Measurements from ENCODE around the gene FAF1. TPM values are rescaled to one million over a fixed set of nuclear protein-coding genes. Genes with fewer than 3 reads are reported as not detected.
"Not testable (repeated sequence)": the region's sequence is repeated elsewhere in the genome, so short reads cannot be mapped to it uniquely, and the experiment has no call there.

The FAF1 gene
- total RNA-seq, 1 donor from 2014 or later, result 52.7 TPM

DNA sequence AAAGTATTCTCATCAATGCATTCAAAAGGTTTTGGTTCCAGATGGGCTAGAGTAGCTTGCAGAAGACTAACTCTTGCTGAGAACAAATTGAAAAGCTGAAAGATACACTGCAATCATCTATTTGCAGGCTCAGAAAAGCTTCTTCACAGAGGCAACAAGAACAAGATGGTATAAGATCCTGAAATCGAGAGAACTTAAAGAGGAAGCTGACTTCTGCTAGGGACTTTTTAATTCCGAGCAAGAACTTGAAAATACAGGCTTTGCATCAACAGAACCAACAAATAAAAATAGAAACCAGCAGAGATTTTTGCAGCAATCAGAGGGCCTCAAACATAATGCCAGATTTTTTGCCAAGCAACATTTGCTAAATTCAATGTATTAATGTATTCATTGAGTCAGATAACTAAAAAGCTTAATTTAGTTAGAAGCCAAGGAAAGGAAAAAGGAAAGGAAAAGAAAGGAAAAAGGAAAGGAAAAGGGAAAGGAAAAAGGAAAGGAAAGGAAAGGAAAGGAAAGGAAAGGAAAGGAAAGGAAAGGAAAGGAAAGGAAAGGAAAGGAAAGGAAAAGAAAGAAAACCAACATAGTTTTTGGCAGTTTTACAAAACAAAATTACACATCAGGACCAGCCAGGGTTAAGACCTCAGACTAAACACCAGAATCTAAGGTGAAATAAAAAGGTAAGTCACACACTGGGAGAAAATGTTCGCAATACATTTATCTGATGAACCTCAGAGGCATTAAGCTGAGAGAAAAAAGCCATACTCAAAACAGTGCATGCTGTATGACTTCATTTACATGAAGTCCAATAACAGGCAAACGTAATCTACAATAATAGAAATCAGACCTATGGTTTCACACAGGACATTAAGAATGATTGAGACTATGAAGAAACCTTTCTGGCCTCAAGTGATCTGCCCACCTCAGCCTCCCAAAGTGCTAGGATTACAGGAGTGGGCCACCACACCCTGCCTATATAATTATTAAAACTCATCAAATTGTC is 42.6 kb downstream of the FAF1 start:
- DNase-seq (ENCODE audit: low read depth) (no peak), FAIRE-seq (no peak)
- H3K4me3 ChIP-seq (ENCODE audit: low read depth, low read length), result no peak overlapping the region
- H3K36me3 ChIP-seq (ENCODE audit: control insufficient read depth, insufficient read depth, low read length), result no peaks in the 10 kb centered on the region
- TF ChIP-seq, protein P1, sequence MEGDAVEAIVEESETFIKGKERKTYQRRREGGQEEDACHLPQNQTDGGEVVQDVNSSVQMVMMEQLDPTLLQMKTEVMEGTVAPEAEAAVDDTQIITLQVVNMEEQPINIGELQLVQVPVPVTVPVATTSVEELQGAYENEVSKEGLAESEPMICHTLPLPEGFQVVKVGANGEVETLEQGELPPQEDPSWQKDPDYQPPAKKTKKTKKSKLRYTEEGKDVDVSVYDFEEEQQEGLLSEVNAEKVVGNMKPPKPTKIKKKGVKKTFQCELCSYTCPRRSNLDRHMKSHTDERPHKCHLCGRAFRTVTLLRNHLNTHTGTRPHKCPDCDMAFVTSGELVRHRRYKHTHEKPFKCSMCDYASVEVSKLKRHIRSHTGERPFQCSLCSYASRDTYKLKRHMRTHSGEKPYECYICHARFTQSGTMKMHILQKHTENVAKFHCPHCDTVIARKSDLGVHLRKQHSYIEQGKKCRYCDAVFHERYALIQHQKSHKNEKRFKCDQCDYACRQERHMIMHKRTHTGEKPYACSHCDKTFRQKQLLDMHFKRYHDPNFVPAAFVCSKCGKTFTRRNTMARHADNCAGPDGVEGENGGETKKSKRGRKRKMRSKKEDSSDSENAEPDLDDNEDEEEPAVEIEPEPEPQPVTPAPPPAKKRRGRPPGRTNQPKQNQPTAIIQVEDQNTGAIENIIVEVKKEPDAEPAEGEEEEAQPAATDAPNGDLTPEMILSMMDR (IDR thresholded peaks at IDR 0.05; ENCODE audit: insufficient read depth, low read length, severe bottlenecking), result no peak
- no peaks in the 10 kb centered on the region for H3K27me3 ChIP-seq (ENCODE audit: control insufficient read depth, insufficient read depth, low read length)

DNA sequence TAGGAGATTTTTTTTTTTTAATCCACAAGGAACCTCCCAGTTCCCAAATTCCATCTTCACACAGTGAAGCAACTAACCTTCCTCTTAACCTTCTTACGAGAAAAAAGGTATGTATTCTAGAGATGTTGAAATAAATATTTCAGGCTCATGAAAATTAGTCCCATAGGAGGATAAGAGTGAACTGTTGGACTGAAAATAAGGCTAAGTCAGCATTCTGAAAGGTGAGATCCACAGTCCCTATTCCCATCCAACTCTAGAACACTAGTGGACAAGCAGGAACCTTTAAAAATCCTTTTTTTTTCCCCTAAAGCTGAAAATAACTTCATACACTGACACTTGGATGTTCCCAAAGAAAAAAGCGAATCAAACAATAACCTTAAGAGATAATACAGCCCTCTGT is 44.4 kb downstream of the FAF1 start:
- no peaks in the 10 kb centered on the region for H3K36me3 ChIP-seq (ENCODE audit: control insufficient read depth, insufficient read depth, low read length)
- TF ChIP-seq, protein P1 (IDR thresholded peaks at IDR 0.05; ENCODE audit: insufficient read depth, low read length, severe bottlenecking), result no peak
- no peak overlapping the region for H3K4me3 ChIP-seq (ENCODE audit: low read depth, low read length)
- no peak for DNase-seq (ENCODE audit: low read depth)
- no peaks in the 10 kb centered on the region for H3K27me3 ChIP-seq (ENCODE audit: control insufficient read depth, insufficient read depth, low read length)
- FAIRE-seq, result no peak

DNA sequence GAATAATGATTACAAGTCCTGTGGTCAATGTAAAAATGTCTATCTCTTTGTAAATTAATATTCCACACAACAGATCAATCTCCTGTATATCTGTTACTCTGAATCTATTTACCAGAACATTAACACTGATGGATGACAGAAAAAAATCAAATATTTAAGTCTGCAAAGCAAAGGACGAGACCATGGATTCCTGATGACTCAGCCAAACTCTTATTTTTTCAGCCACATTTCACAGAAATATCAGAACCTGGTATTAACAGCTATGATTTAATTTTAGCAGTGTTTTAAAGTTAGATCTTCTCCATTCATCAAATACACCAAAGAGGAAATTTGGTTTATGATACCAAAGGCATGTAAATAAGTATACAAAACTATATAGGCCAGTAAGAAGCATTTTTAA is 46.1 kb downstream of the FAF1 start:
- Histone ChIP-seq H3K27me3 (ENCODE audit: control insufficient read depth, insufficient read depth, low read length) (no peaks in the 10 kb centered on the region), H3K4me3 (ENCODE audit: low read depth, low read length) (no peak overlapping the region), H3K36me3 (ENCODE audit: control insufficient read depth, insufficient read depth, low read length) (no peaks in the 10 kb centered on the region)
- TF ChIP-seq, protein P1 (IDR thresholded peaks at IDR 0.05; ENCODE audit: insufficient read depth, low read length, severe bottlenecking), result no peak
- DNase-seq (ENCODE audit: low read depth) (no peak), FAIRE-seq (no peak)

DNA sequence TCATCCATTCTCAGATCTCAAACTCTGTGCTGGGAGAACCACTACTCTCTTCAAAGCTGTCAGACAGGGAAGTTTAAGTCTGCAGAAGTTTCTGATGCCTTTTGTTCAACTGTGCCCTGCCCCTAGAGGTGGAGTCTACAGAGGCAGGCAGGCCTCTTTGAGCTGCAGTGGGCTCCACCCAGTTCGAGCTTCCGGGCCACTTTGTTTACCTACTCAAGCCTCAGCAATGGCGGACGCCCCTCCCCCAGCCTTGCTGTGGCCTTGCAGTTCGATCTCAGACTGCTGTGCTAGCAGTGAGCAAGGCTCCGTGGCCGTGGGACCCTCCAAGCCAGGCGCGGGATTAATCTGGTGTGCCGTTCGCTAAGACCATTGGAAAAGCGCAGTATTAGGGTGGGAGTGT is 49.7 kb downstream of the FAF1 start:
- not testable (repeated sequence) for H3K27me3 ChIP-seq (ENCODE audit: control insufficient read depth, insufficient read depth, low read length); DNase-seq (ENCODE audit: low read depth); H3K4me3 ChIP-seq (ENCODE audit: low read depth, low read length); H3K36me3 ChIP-seq (ENCODE audit: control insufficient read depth, insufficient read depth, low read length); FAIRE-seq

DNA sequence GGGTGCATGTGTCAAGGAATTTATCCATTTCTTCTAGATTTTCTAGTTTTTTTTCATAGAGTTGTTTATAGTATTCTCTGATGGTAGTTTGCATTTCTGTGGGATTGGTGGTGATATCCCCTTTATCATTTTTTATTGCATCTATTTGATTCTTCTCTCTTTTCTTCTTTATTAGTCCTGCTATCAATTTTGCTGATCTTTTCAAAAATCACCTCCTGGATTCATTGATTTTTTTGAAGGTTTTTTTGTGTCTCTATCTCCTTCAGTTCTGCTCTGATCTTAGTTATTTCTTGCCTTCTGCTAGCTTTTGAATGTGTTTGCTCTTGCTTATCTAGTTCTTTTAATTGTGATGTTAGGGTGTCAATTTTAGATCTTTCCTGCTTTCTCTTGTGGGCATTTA is 52.5 kb downstream of the FAF1 start:
- not testable (repeated sequence) for H3K36me3 ChIP-seq (ENCODE audit: control insufficient read depth, insufficient read depth, low read length); FAIRE-seq; DNase-seq (ENCODE audit: low read depth); H3K27me3 ChIP-seq (ENCODE audit: control insufficient read depth, insufficient read depth, low read length); H3K4me3 ChIP-seq (ENCODE audit: low read depth, low read length)

DNA sequence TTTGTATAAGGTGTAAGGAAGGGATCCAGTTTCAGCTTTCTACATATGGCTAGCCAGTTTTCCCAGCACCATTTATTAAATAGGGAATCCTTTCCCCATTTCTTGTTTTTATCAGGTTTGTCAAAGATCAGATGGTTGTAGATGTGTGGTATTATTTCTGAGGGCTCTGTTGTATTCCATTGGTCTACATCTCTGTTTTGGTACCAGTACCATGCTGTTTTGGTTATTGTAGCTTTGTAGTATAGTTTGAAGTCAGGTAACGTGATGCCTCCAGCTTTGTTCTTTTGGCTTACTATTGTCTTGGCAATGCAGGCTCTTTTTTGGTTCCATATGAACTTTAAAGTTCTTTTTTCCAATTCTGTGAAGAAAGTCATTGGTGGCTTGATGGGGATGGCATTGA is 54.0 kb downstream of the FAF1 start:
- H3K27me3 ChIP-seq (ENCODE audit: control insufficient read depth, insufficient read depth, low read length); FAIRE-seq; H3K4me3 ChIP-seq (ENCODE audit: low read depth, low read length); DNase-seq (ENCODE audit: low read depth); H3K36me3 ChIP-seq (ENCODE audit: control insufficient read depth, insufficient read depth, low read length): not testable (repeated sequence)

DNA sequence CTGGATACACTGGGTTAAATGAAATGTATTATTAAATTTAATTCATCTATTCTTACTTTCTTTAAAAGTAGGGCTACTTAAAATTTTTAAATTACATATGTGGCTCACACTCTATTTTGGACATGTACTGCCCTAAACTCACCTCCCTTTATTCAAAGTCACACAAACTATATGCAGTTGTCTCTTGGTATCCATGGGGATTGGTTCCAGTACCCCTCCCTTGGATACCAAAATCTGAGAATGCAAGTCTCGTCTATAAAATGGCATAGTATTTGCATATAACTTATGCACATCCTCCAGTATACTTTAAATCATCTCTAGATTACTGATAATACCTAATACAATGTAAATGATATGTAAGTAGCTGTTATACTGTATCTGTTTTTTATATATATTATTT is 57.6 kb downstream of the FAF1 start:
- TF ChIP-seq, protein P1 (IDR thresholded peaks at IDR 0.05; ENCODE audit: insufficient read depth, low read length, severe bottlenecking), result no peak
- no peaks in the 10 kb centered on the region for H3K36me3 ChIP-seq (ENCODE audit: control insufficient read depth, insufficient read depth, low read length)
- FAIRE-seq, result no peak
- no peak for DNase-seq (ENCODE audit: low read depth)
- no peak overlapping the region for H3K4me3 ChIP-seq (ENCODE audit: low read depth, low read length)
- H3K27me3 ChIP-seq (ENCODE audit: control insufficient read depth, insufficient read depth, low read length), result no peaks in the 10 kb centered on the region

Data from bronchial epithelial cell (primary cell).